Pancreas (tissue), 10 donors: ENCODE data around the gene GNAS. TPM values are rescaled to one million over a fixed set of nuclear protein-coding genes. Genes with fewer than 3 reads are reported as not detected.

Source experiments
- ATAC-seq, 4 donors: fragments of 200-7000 bp; cut with Tn5 transposase; one replicate each; pipeline versions ENCODE4 v1.8.0 to v1.9.1; 2020; ENCODE audit warnings: mild to moderate bottlenecking in 4 of 4, moderate library complexity in 4 of 4
- DNase-seq, 6 donors: peaks; one replicate each; pipeline ENCODE4 v3.0.0-alpha.2; 2020
- FAIRE-seq: peaks from 2 replicates; lab custom pipeline; 2012; peaks lifted over from hg19 to GRCh38; lab: Jason Lieb, UNC
- H3K27ac ChIP-seq, 4 donors: fragments of 200-600 bp; sonication (generic); 1 replicate in 3 of 4; 2 replicates in 1 of 4; pipeline versions ENCODE4 v1.5.0 to v1.8.0; 2020
- H3K27me3 ChIP-seq, 4 donors: fragments of 200-600 bp; one replicate each; pipeline ENCODE4 v1.8.0; 2021
- H3K36me3 ChIP-seq, 3 donors: fragments of 200-600 bp; sonication (generic) in 1 of 3; one replicate each; pipeline versions ENCODE4 v1.5.0 to v1.8.0; 2020 to 2021
- H3K4me1 ChIP-seq, 3 donors: fragments of 200-600 bp; one replicate each; pipeline ENCODE4 v1.8.0; 2021
- H3K4me3 ChIP-seq, 4 donors: fragments of 200-600 bp; sonication (generic) in 2 of 4; one replicate each; pipeline versions ENCODE4 v1.5.0 to v1.8.0; 2020 to 2021
- H3K9me3 ChIP-seq, 4 donors: fragments of 200-600 bp; one replicate each; pipeline ENCODE4 v1.8.0; 2021
- CTCF ChIP-seq, 4 donors: fragments of 200-600 bp; sonication (generic) in 3 of 4; IDR thresholded peaks; one replicate each; pipeline versions ENCODE4 v1.5.0 to v1.8.0; 2021; ENCODE audit warnings: antibody characterized with exemption in 4 of 4
- WGBS, 2 donors: extraction: QIAGEN DNeasy Blood & Tissue Kit; methylation state at CpG; one replicate each; pipeline ENCODE4 v1.1.7; 2013; 5-methylcytosine and 5-hydroxymethylcytosine counted together
- intact Hi-C, 3 donors: fragments of 100-400 bp; cut with DNase I; formaldehyde crosslinking; loops; one replicate each; pipeline versions ENCODE4 v1.11.1 to v1.14.2; 2022
- polyA plus RNA-seq, 2 donors: library from polyadenylated mRNA; stranded (reverse); fragments of 200-250 nt; gene quantifications; one replicate each; pipeline ENCODE4 v1.2.3, GENCODE V29; 2013
- total RNA-seq, 6 donors: library from RNA; stranded (reverse); fragmentation: NEBNext Ultra II Directional in 4 of 6; extraction: Animal tissue kit (Norgen Biotek cat#: 25700) in 4 of 6; gene quantifications; one replicate each; pipeline versions ENCODE4 v1.2.1 to v1.2.4, GENCODE V29; 2021 to 2023
- donor health status: healthy with polysubstance abuse.
- donor health status: DM: no; HTN: no; CAD: no; lungs with moderate emphysema.
- donor health status: DM: no; HTN: no; CAD: no.
- donor health status: control.
- donor health status: control.
- donor health status: Bipolar disorder and iron deficiency.
- donor health status: DM: yes; HTN: yes; CAD: no.
- donor health status: DM: no; HTN: no; CAD: no.
- donor health status: DM: no; HTN: no; CAD: no.
- donor health status: DM: yes; HTN: yes; CAD: no.

GNAS gene
- total and polyA plus RNA-seq, 8 donors: 349 to 2,220 (median 627) TPM

GRCh38 chr20:58888103-58888502 lies 35.6 kb downstream of the GNAS start:
- no peak for DNase-seq
- peaks cover under 1 to 3% (median 1%) of the 10 kb centered on the region in 3 donors for H3K4me1 ChIP-seq
- no peak for TF ChIP-seq CTCF (IDR thresholded peaks at IDR 0.05)
- WGBS, 2 donors: 46 to 49% methylated on average over 12 of the region's 12 CpGs
- H3K27ac ChIP-seq: peak overlapping the region in 3 of 4 donors; percentile 49 to 98 (median 98)
- no peak for ATAC-seq
- H3K36me3 ChIP-seq: no peaks in the 10 kb centered on the region
- H3K27me3 ChIP-seq: no peaks in the 10 kb centered on the region
- no peak for FAIRE-seq
- H3K9me3 ChIP-seq: no peaks in the 10 kb centered on the region
- intact Hi-C loops: no loop called here
- H3K4me3 ChIP-seq: peak overlapping the region; percentile 20 to 68 (median 55)

- DNase-seq (peak; percentile 77 to 92 (median 83)), ATAC-seq (peak; percentile 59 to 65 (median 61)), FAIRE-seq (no peak)
- intact Hi-C loops: no loop called here
- Histone ChIP-seq H3K36me3 (no peaks in the 10 kb centered on the region), H3K4me1 (peaks cover 7 to 9% (median 7%) of the 10 kb centered on the region in 3 donors), H3K27me3 (no peaks in the 10 kb centered on the region), H3K9me3 (no peaks in the 10 kb centered on the region), H3K4me3 (peak overlapping the region; percentile 20 to 68 (median 55)), H3K27ac (peak overlapping the region; percentile 45 to 98 (median 74))
- WGBS, 2 donors: 53 to 54% methylated on average over 93 to 101 of the region's 101 CpGs
- no peak for TF ChIP-seq CTCF (IDR thresholded peaks at IDR 0.05)
Observed at GRCh38 chr20:58888521-58889333, 36.2 kb downstream of the GNAS start.

- intact Hi-C loops: no loop called here
- no peak for FAIRE-seq
- ATAC-seq: no peak
- H3K4me1 ChIP-seq: peaks cover 13 to 15% (median 13%) of the 10 kb centered on the region in 3 donors
- TF ChIP-seq CTCF (IDR thresholded peaks at IDR 0.05): no peak
- H3K36me3 ChIP-seq: no peaks in the 10 kb centered on the region
- 56 to 57% methylated on average over 34 to 35 of the region's 35 CpGs for WGBS, 2 donors
- no peak for DNase-seq
- peak overlapping the region; percentile 45 to 98 (median 74) for H3K27ac ChIP-seq
- no peaks in the 10 kb centered on the region for H3K9me3 ChIP-seq
- H3K27me3 ChIP-seq: no peaks in the 10 kb centered on the region
- peak overlapping the region; percentile 13 to 68 (median 55) for H3K4me3 ChIP-seq
Observed at GRCh38 chr20:58889334-58889760, 36.8 kb downstream of the GNAS start.

GRCh38 chr20:58889798-58890517 lies 37.4 kb downstream of the GNAS start:
- H3K4me3 ChIP-seq: peak overlapping the region; percentile 35 to 68 (median 55)
- FAIRE-seq: no peak
- 34% methylated on average over 72 to 91 of the region's 91 CpGs for WGBS, 2 donors
- intact Hi-C loops: loop anchor here in 1 of 3 donors (10.0 kb wide), 1 partner anchor 85 kb away; no protein-coding TSS in a partner anchor
- no peaks in the 10 kb centered on the region for H3K27me3 ChIP-seq
- no peak for ATAC-seq
- DNase-seq: peak in 4 of 6 donors; percentile 17 to 73 (median 53)
- H3K9me3 ChIP-seq: no peaks in the 10 kb centered on the region
- no peaks in the 10 kb centered on the region for H3K36me3 ChIP-seq
- H3K4me1 ChIP-seq: peaks cover 19 to 20% (median 19%) of the 10 kb centered on the region in 3 donors
- TF ChIP-seq CTCF (IDR thresholded peaks at IDR 0.05): no peak
- peak overlapping the region; percentile 57 to 98 (median 88) for H3K27ac ChIP-seq
